Peyer's patch (tissue), 4 donors: Measurements from ENCODE around the gene CHST7. TPM values are rescaled to one million over a fixed set of nuclear protein-coding genes. Genes with fewer than 3 reads are reported as not detected.

Experiments used
- DNase-seq, 3 donors: peaks; one replicate each; pipeline ENCODE4 v3.0.0-alpha.2; 2017 to 2019
- H3K27ac ChIP-seq, 4 donors: fragments of 200-600 bp; sonication (generic); one replicate each; pipeline ENCODE4 v1.5.1; 2016 to 2019
- H3K27me3 ChIP-seq, 2 donors: fragments of 200-600 bp; sonication (generic); one replicate each; pipeline ENCODE4 v1.5.1; 2019
- H3K36me3 ChIP-seq, 3 donors: fragments of 200-600 bp; sonication (generic); one replicate each; pipeline ENCODE4 v1.5.1; 2016 to 2019
- H3K4me1 ChIP-seq, 4 donors: fragments of 200-600 bp; sonication (generic); one replicate each; pipeline ENCODE4 v1.5.1; 2016 to 2019
- H3K4me3 ChIP-seq, 4 donors: fragments of 200-600 bp; sonication (generic); 1 replicate in 3 of 4; 2 replicates in 1 of 4; pipeline ENCODE4 v1.5.1; 2016 to 2019; ENCODE audit warnings: mild to moderate bottlenecking in 1 of 4
- H3K9me3 ChIP-seq, 4 donors: fragments of 200-600 bp; sonication (generic); one replicate each; pipeline ENCODE4 v1.5.1; 2016 to 2019; ENCODE audit warnings: mild to moderate bottlenecking in 1 of 4
- CTCF ChIP-seq, 6 experiments: fragments of 450-650 bp in 4 of 6; fragments of 200-600 bp in 2 of 6; sonication (generic) in 1 of 6; IDR thresholded peaks; one replicate each; pipeline ENCODE4 v1.5.1; 2017 to 2019; ENCODE audit warnings: antibody characterized with exemption in 6 of 6, mild to moderate bottlenecking in 3 of 6, moderate library complexity in 1 of 6
- POLR2A ChIP-seq, 2 donors: fragments of 450-650 bp; IDR thresholded peaks; one replicate each; pipeline ENCODE4 v1.5.1; 2017; ENCODE audit warnings: antibody characterized with exemption in 2 of 2, mild to moderate bottlenecking in 2 of 2, moderate library complexity in 2 of 2
- total RNA-seq, 4 donors: library from RNA; depleted of rRNA; stranded (reverse); fragments of >200 nt; gene quantifications; one replicate each; pipeline ENCODE4 v1.1.0, GENCODE V29; 2016

CHST7 gene
- total RNA-seq, 4 donors from 2014 or later = 1.7 to 10.7 (median 4.2) TPM

DNA sequence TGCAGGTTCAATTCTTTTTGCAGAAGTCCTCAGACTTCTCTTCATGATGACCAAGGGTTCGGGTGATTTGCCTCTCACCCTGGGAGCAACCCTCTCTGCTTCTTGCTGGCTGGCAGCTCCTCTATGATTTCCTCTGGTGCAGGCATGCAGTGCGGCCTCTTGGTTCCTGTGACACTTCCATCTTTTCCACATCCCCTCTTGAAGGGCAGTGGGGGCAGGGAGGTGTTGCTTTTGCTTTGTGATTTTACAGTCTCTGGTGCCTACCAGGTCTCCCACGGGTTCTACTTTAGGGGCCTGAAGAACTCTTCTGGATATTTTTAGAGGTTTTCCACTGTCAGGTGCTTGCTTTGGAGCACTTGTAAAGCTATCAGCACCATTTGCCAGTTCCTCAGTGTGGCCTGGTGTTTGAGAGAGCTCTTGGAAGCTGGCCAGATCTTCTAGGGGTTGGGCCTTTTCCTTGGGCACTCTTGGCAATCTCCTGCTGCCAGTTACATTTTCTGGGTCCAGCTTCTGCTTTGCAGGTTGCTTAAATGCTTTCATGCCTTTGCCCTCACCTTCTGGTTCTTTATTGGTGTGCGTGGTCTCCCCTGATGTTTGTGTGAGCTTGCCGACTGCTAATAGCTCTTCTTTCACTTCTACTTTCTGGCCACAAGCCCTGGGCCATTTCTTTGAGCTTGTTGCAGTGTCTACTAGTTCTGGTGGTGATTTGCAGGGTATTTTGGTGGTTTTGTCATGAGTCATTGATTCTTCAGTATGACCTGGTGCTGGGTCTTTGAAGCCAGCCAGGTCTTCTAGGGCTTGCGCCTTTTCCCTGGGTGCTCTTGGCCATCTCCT is 11.5 kb upstream of the CHST7 start:
- H3K27me3 ChIP-seq = no peaks in the 10 kb centered on the region
- H3K27ac ChIP-seq = no peak overlapping the region
- no peaks in the 10 kb centered on the region for H3K4me1 ChIP-seq
- H3K4me3 ChIP-seq = no peak overlapping the region
- TF ChIP-seq CTCF (IDR thresholded peaks at IDR 0.05) (no peak), POLR2A (IDR thresholded peaks at IDR 0.05) (no peak)
- peak in 2 of 3 donors; percentile 22 to 50 for DNase-seq
- no peaks in the 10 kb centered on the region for H3K9me3 ChIP-seq
- H3K36me3 ChIP-seq = no peaks in the 10 kb centered on the region

- H3K4me3 ChIP-seq = no peak overlapping the region
- no peaks in the 10 kb centered on the region for H3K36me3 ChIP-seq
- no peaks in the 10 kb centered on the region for H3K9me3 ChIP-seq
- no peaks in the 10 kb centered on the region for H3K27me3 ChIP-seq
- DNase-seq = no peak
- TF ChIP-seq CTCF (IDR thresholded peaks at IDR 0.05) (no peak), POLR2A (IDR thresholded peaks at IDR 0.05) (no peak)
- no peak overlapping the region for H3K27ac ChIP-seq
- H3K4me1 ChIP-seq = no peaks in the 10 kb centered on the region
Observed at GRCh38 chrX:46567388-46567787, 6.2 kb upstream of the CHST7 start.

DNA sequence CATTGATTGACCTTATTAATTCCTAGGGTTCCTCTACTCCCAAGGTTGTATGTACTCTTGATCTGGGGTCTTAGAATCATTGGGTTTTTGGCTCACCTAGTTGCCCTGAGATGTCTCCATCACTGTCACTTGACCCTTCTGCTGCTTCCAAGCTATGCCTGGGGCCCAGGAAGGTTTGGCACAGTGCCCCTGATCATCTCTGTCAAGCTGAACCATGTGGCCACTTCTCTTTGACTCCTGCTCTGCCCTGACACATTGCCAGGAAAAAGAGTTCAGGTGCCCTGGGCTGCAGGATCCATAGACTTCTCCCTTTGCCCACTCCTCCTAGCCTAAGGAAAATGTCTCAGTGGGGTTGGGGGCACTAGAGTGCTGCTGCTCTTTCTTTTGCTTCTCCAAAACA is 3.9 kb upstream of the CHST7 start:
- TF ChIP-seq POLR2A (IDR thresholded peaks at IDR 0.05) (no peak), CTCF (IDR thresholded peaks at IDR 0.05) (no peak)
- Histone ChIP-seq H3K27me3 (no peaks in the 10 kb centered on the region), H3K36me3 (no peaks in the 10 kb centered on the region), H3K9me3 (no peaks in the 10 kb centered on the region), H3K4me1 (peaks cover 0 to 5% (median 0%) of the 10 kb centered on the region in 4 donors), H3K27ac (no peak overlapping the region), H3K4me3 (no peak overlapping the region)
- no peak for DNase-seq

DNA sequence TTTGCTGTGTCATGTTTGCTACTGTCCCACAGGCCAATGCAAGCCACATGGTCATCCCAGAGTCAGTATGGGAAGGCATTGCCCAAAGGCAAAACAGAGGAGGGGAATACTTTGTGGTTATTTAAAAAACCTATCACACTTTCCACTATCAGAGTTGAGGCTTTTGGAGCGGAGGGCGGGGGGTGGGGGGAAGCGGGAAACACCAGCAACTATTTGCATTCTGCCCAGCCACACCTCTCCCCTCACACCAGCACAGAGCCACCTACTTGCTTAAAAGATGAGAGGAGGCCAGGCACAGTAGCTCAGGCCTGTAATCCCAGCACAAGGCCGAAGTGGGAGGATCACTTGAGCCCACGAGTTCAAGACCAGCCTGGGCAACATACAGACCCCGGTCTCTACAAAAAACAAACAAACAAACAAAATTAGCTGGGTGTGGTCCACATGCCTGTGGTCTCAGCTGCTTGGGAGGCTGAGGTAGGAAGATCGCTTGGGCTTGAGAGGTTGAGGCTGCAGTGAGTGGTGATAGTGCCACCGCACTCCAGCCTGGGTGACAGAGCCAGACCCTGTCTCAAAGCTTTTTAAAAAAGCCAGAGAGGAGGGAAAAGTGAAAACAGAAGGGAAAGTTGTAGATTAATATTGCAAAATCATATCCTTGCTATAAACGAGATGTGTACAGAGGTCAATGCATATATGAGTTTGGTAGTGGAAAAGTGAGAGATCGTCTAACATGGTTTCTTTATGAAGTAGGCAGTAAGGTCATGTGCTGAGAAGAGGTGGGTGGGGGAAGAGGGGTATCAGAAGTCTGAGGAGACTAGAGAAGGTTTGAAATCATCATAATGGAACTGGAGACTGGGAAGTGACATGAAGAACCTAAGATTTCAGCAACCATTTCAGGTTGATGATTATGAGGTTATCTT is 1.9 kb upstream of the CHST7 start:
- TF ChIP-seq POLR2A (IDR thresholded peaks at IDR 0.05) = no peak
- TF ChIP-seq CTCF (IDR thresholded peaks at IDR 0.05) = no peak
- no peak overlapping the region for H3K4me3 ChIP-seq
- peaks cover 0 to 8% (median 0%) of the 10 kb centered on the region in 4 donors for H3K4me1 ChIP-seq
- no peak overlapping the region for H3K27ac ChIP-seq
- H3K9me3 ChIP-seq = no peaks in the 10 kb centered on the region
- DNase-seq = no peak
- H3K36me3 ChIP-seq = no peaks in the 10 kb centered on the region
- no peaks in the 10 kb centered on the region for H3K27me3 ChIP-seq

DNA sequence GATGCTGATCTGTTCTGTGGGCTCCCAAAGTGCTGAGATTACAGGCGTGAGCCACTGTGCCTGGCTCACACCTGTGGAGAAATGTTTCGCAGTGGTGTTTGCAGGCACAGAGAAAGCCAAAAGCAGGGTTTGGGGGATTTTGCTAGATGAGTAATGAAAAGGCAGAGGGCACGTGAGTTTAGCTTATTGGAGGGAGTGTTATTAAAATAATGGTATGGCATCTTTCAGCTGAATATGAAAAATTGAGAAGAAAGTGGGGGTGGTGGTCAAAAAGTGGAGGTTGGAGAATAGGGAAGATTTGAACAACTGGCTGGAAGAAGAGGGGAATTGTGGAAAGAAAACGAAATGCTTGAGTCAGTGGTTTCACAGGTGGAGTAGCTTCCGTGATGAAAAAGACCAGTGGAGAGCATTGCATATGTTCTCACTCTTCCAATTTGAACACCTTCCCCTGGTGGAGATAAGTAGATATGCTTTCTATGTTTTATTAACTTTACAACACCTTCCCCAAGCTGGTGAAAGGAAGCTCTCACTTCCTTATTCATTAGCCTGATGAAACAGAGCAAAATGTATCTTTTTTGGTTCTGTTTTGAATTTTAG is 1.1 kb upstream of the CHST7 start:
- peak in 3 of 6 experiments; percentile 20 to 43 (median 20) for TF ChIP-seq CTCF (IDR thresholded peaks at IDR 0.05)
- TF ChIP-seq POLR2A (IDR thresholded peaks at IDR 0.05) = no peak
- no peak for DNase-seq
- no peaks in the 10 kb centered on the region for H3K27me3 ChIP-seq
- H3K9me3 ChIP-seq = no peaks in the 10 kb centered on the region
- H3K4me3 ChIP-seq = no peak overlapping the region
- H3K36me3 ChIP-seq = no peaks in the 10 kb centered on the region
- peak overlapping the region in 3 of 4 donors; percentile 26 to 63 (median 48) for H3K27ac ChIP-seq
- peaks cover 0 to 8% (median 0%) of the 10 kb centered on the region in 4 donors for H3K4me1 ChIP-seq
